CD4-positive, alpha-beta T cell treated with Interleukin-15 for 4 hours (primary cell): ENCODE measurements around the gene GID8.

Experiments
- DNase-seq: peaks from one replicate; pipeline ENCODE4 v3.0.0-alpha.2; 2020; ENCODE audit warnings: low spot score

Gene GID8

GRCh38 chr20:62986257-62986800 is 48.4 kb downstream of the GID8 start:
- no peak for DNase-seq

- DNase-seq, result no peak
Measured at GRCh38 chr20:62987114-62987513, 49.2 kb downstream of the GID8 start.

GRCh38 chr20:62989201-62989601 is 51.3 kb downstream of the GID8 start:
- DNase-seq, result peak; percentile 24

- DNase-seq, result no peak
Measured at GRCh38 chr20:62990306-62990825, 52.4 kb downstream of the GID8 start.

- no peak for DNase-seq
Measured at GRCh38 chr20:62991196-62991807, 53.4 kb downstream of the GID8 start.

GRCh38 chr20:62991863-62992262 is 53.9 kb downstream of the GID8 start:
- DNase-seq, result no peak

GRCh38 chr20:62993856-62994494 is 56.0 kb downstream of the GID8 start:
- no peak for DNase-seq

GRCh38 chr20:62994869-62995281 is 56.9 kb downstream of the GID8 start:
- DNase-seq, result no peak

- no peak for DNase-seq
Measured at GRCh38 chr20:62995481-62995880, 57.5 kb downstream of the GID8 start.

- no peak for DNase-seq
Measured at GRCh38 chr20:62995898-62996595, 58.1 kb downstream of the GID8 start.

- no peak for DNase-seq
Measured at GRCh38 chr20:62996596-62996982, 58.6 kb downstream of the GID8 start.

GRCh38 chr20:62997417-62998035 is 59.6 kb downstream of the GID8 start:
- DNase-seq, result no peak
